WTC11 (cell line): ENCODE measurements around the gene POLR2L. TPM values are rescaled to one million over a fixed set of nuclear protein-coding genes. Genes with fewer than 3 reads are reported as not detected.

Experiments used
- ATAC-seq: fragments of 200-7000 bp; cut with Tn5 transposase; 2 replicates; pipeline ENCODE4 v1.10.0; 2021; ENCODE audit warnings: mild to moderate bottlenecking, moderate library complexity
- CTCF ChIA-PET: fragments of 300-600 bp; sonication (Branson Sonifier 250); formaldehyde crosslinking; loops from one replicate; lab custom pipeline; 2021; ENCODE audit warnings: antibody characterized with exemption; lab: Charles Lee
- POLR2A ChIA-PET: fragments of 350-600 bp; sonication (Branson Sonifier 250); formaldehyde crosslinking; loops from one replicate; lab custom pipeline; 2021; ENCODE audit warnings: antibody characterized with exemption; lab: Charles Lee
- DNase-seq: peaks from one replicate; pipeline ENCODE4 v3.0.0; 2021; ENCODE audit warnings: low spot score
- H3K27ac Mint-ChIP-seq: 2 replicates; pipeline ENCODE4 v1.8.0; 2021; ENCODE audit warnings: mixed read lengths
- H3K27me3 Mint-ChIP-seq: 2 replicates; pipeline ENCODE4 v1.8.0; 2021; ENCODE audit warnings: low read depth, mild to moderate bottlenecking, moderate library complexity, mixed read lengths
- H3K36me3 Mint-ChIP-seq: 2 replicates; pipeline ENCODE4 v1.8.0; 2021; ENCODE audit warnings: mixed read lengths
- H3K4me1 Mint-ChIP-seq: 2 replicates; pipeline ENCODE4 v1.8.0; 2022; ENCODE audit warnings: mixed read lengths
- H3K4me3 Mint-ChIP-seq: 2 replicates; pipeline ENCODE4 v1.8.0; 2021; ENCODE audit warnings: mild to moderate bottlenecking, moderate library complexity, mixed read lengths
- H3K9me3 Mint-ChIP-seq: 2 replicates; pipeline ENCODE4 v1.8.0; 2021; ENCODE audit warnings: mixed read lengths
- ARID4B ChIP-seq: sonication (generic); formaldehyde crosslinking; IDR thresholded peaks from 2 replicates; pipeline ENCODE4 v1.8.0; 2023; ENCODE audit warnings: missing genetic modification reagents, mild to moderate bottlenecking, borderline replicate concordance
- ATF3 ChIP-seq: sonication (generic); formaldehyde crosslinking; conservative IDR thresholded peaks from 2 replicates; pipeline ENCODE4 v1.8.1; 2022; ENCODE audit warnings: mild to moderate bottlenecking, missing genetic modification reagents
- ATF6 ChIP-seq: sonication (generic); formaldehyde crosslinking; IDR thresholded peaks from 2 replicates; pipeline ENCODE4 v1.8.1; 2023; ENCODE audit warnings: mild to moderate bottlenecking, missing genetic modification reagents
- CBFB ChIP-seq: sonication (generic); formaldehyde crosslinking; IDR thresholded peaks from 2 replicates; pipeline ENCODE4 v1.8.1; 2022; ENCODE audit warnings: mild to moderate bottlenecking, low read depth, missing genetic modification reagents
- FOXJ3 ChIP-seq: sonication (generic); formaldehyde crosslinking; IDR thresholded peaks from 2 replicates; pipeline ENCODE4 v1.9.0; 2021; ENCODE audit warnings: missing genetic modification reagents, mild to moderate bottlenecking, borderline replicate concordance
- HMGXB4 ChIP-seq: sonication (generic); formaldehyde crosslinking; IDR thresholded peaks from 2 replicates; pipeline ENCODE4 v1.8.1; 2023; ENCODE audit warnings: mild to moderate bottlenecking, moderate library complexity, missing genetic modification reagents
- OVOL2 ChIP-seq: fragments of 250-450 bp; sonication (Bioruptor Pico); IDR thresholded peaks from 2 replicates; pipeline ENCODE4 v1.9.0; 2021; ENCODE audit warnings: mild to moderate bottlenecking, borderline replicate concordance
- PRRX2 ChIP-seq: fragments of 250-450 bp; sonication (Bioruptor Pico); IDR thresholded peaks from 2 replicates; pipeline ENCODE4 v1.8.0; 2021; ENCODE audit warnings: mild to moderate bottlenecking
- TCF7 ChIP-seq: sonication (generic); formaldehyde crosslinking; IDR thresholded peaks from 2 replicates; pipeline ENCODE4 v1.8.0; 2022; ENCODE audit warnings: mild to moderate bottlenecking, low read depth, missing genetic modification reagents, moderate library complexity
- TEAD1 ChIP-seq: sonication (generic); formaldehyde crosslinking; IDR thresholded peaks from 2 replicates; pipeline ENCODE4 v1.8.0; 2022; ENCODE audit warnings: mild to moderate bottlenecking, missing genetic modification reagents
- TP53 ChIP-seq: sonication (generic); formaldehyde crosslinking; IDR thresholded peaks from 2 replicates; pipeline ENCODE4 v1.8.1; 2023; ENCODE audit warnings: mild to moderate bottlenecking, missing genetic modification reagents
- ZBTB21 ChIP-seq: sonication (generic); formaldehyde crosslinking; IDR thresholded peaks from 2 replicates; pipeline ENCODE4 v1.8.1; 2023; ENCODE audit warnings: mild to moderate bottlenecking, missing genetic modification reagents, borderline replicate concordance
- ZNF232 ChIP-seq: sonication (generic); formaldehyde crosslinking; IDR thresholded peaks from 2 replicates; pipeline ENCODE4 v1.8.0; 2022; ENCODE audit warnings: mild to moderate bottlenecking, missing genetic modification reagents
- ZNF317 ChIP-seq: sonication (generic); formaldehyde crosslinking; IDR thresholded peaks from 2 replicates; pipeline ENCODE4 v1.8.1; 2023; ENCODE audit warnings: low read depth, mild to moderate bottlenecking, moderate library complexity, missing genetic modification reagents, borderline replicate concordance
- ZNF396 ChIP-seq: fragments of 250-450 bp; sonication (Bioruptor Pico); IDR thresholded peaks from 2 replicates; pipeline ENCODE4 v1.8.0; 2021; ENCODE audit warnings: mild to moderate bottlenecking, moderate library complexity, borderline replicate concordance
- total RNA-seq: library from RNA; stranded (reverse); gene quantifications from 3 replicates; pipeline ENCODE4 v1.2.3, GENCODE V29; 2021
- TF ChIP-seq, protein P1 (sequence below): sonication (generic); formaldehyde crosslinking; IDR thresholded peaks from 2 replicates; pipeline ENCODE4 v1.8.1; 2023; ENCODE audit warnings: mild to moderate bottlenecking, missing genetic modification reagents, moderate library complexity
- TF ChIP-seq, protein P2 (sequence below): sonication (generic); formaldehyde crosslinking; IDR thresholded peaks from 2 replicates; pipeline ENCODE4 v1.8.1; 2023; ENCODE audit warnings: mild to moderate bottlenecking, missing genetic modification reagents, moderate library complexity
- TF ChIP-seq, protein P3 (sequence below): sonication (generic); formaldehyde crosslinking; IDR thresholded peaks from 2 replicates; pipeline ENCODE4 v1.8.1; 2022; ENCODE audit warnings: low read depth, mild to moderate bottlenecking, moderate library complexity, missing genetic modification reagents, borderline replicate concordance

The POLR2L gene
- total RNA-seq, 1 experiment from 2014 or later, result 152 TPM

GRCh38 chr11:869399-870126 is 27.2 kb upstream of the POLR2L start (continued):
- no peak for TF ChIP-seq ZNF317
- no peak for TF ChIP-seq TCF7
- TF ChIP-seq ATF3 (CRISPR knock-in tag), result no peak
- TF ChIP-seq, protein P1, sequence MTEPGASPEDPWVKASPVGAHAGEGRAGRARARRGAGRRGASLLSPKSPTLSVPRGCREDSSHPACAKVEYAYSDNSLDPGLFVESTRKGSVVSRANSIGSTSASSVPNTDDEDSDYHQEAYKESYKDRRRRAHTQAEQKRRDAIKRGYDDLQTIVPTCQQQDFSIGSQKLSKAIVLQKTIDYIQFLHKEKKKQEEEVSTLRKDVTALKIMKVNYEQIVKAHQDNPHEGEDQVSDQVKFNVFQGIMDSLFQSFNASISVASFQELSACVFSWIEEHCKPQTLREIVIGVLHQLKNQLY (CRISPR knock-in tag), result no peak
- no peak for TF ChIP-seq ZNF396 (CRISPR knock-in tag)
- TF ChIP-seq, protein P2, sequence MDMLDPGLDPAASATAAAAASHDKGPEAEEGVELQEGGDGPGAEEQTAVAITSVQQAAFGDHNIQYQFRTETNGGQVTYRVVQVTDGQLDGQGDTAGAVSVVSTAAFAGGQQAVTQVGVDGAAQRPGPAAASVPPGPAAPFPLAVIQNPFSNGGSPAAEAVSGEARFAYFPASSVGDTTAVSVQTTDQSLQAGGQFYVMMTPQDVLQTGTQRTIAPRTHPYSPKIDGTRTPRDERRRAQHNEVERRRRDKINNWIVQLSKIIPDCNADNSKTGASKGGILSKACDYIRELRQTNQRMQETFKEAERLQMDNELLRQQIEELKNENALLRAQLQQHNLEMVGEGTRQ, result no peak

DNA sequence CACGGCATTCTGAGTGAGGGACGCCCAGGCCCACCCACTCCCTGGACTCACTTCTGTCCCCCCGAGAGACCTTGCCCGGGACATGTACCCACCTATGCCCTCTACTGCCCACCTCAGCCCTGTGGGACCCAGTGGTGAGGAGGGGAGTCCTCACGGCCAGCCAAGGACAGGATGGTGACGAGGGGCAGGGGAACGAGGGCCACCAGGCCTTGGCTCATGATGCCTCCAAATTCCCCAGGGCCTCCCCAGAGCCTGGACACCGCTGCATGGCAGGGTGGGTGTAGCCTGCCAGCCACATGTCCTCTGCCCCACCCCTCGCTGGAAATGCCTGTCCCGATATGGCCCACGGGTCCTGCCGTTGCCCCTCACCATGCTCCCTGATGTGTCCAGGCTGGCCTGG is 26.5 kb upstream of the POLR2L start:
- CTCF ChIA-PET, result interaction anchor here (1.0 to 2.1 kb wide), 4 partner anchors 18 to 585 kb away, joined by 3 to 8 read pairs (median 4); no protein-coding TSS in a partner anchor
- POLR2A ChIA-PET, result no interaction called here
- no peak for ATAC-seq
- DNase-seq, result no peak
- Mint-ChIP-seq H3K9me3 (no peaks in the 10 kb centered on the region), H3K27me3 (no peaks in the 10 kb centered on the region; the same call in 1 of the 2 replicates)
- no peak for TF ChIP-seq OVOL2
- no peak for TF ChIP-seq CBFB (CRISPR knock-in tag)
- TF ChIP-seq ZNF232 (CRISPR knock-in tag), result no peak
- TF ChIP-seq PRRX2 (CRISPR knock-in tag), result no peak
- no peak for TF ChIP-seq TEAD1
- TF ChIP-seq ATF6 (CRISPR knock-in tag), result no peak
- TF ChIP-seq ZBTB21 (CRISPR knock-in tag), result no peak
- TF ChIP-seq, protein P2, result no peak
- no peak for TF ChIP-seq TP53 (CRISPR knock-in tag)
- no peak for TF ChIP-seq ARID4B (CRISPR knock-in tag)
- no peak for TF ChIP-seq HMGXB4
- TF ChIP-seq, protein P3, sequence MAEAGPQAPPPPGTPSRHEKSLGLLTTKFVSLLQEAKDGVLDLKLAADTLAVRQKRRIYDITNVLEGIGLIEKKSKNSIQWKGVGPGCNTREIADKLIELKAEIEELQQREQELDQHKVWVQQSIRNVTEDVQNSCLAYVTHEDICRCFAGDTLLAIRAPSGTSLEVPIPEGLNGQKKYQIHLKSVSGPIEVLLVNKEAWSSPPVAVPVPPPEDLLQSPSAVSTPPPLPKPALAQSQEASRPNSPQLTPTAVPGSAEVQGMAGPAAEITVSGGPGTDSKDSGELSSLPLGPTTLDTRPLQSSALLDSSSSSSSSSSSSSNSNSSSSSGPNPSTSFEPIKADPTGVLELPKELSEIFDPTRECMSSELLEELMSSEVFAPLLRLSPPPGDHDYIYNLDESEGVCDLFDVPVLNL (CRISPR knock-in tag), result no peak
- no peak for TF ChIP-seq FOXJ3
- TF ChIP-seq, all 79 proteins: peak for 0
- Mint-ChIP-seq H3K4me1 (peaks cover 1% of the 10 kb centered on the region), H3K36me3 (peaks cover 3% of the 10 kb centered on the region), H3K27ac (no peak overlapping the region), H3K4me3 (no peak overlapping the region)
